Measurements from ENCODE around the gene TBC1D21. TPM values are rescaled to one million over a fixed set of nuclear protein-coding genes. Genes with fewer than 3 reads are reported as not detected.

Gene TBC1D21, protein sequence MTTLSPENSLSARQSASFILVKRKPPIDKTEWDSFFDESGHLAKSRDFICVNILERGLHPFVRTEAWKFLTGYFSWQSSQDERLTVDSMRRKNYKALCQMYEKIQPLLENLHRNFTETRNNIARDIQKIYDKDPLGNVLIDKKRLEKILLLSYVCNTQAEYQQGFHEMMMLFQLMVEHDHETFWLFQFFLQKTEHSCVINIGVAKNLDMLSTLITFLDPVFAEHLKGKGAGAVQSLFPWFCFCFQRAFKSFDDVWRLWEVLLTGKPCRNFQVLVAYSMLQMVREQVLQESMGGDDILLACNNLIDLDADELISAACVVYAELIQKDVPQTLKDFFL
- total RNA-seq, result not detected

DNA sequence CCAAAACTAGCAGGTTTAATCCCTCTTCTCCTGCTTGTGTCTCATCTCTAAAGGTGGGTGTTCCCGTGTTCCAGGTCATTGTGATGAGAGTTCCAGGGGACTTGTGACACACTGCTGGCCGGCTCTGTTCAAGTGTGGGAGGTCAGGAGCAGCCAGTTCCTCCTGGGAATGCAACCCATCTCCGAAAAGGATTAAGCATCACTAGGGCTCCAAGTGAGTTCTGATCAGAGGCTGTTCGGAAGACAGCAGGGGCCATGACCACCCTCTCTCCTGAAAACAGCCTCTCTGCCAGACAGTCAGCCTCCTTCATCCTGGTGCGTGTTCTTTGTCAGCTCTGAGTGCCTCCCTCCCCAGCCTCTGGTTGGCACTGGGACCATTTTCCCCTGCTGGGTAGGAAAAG lies at the start of gene TBC1D21:
Gene TBC1D21 (plus strand): TSS at position 109 of the 400 bp plus-strand sequence. CDS start 146 bp downstream, at position 255.
- no peak for DNase-seq (ENCODE audit: low read depth in 2 of 3, low spot score in 2 of 3)

GRCh38 chr15:73826711-73827251 lies 46.6 kb upstream of the TBC1D21 start:
- DNase-seq (ENCODE audit: low read depth in 2 of 3, low spot score in 2 of 3), result no peak

DNA sequence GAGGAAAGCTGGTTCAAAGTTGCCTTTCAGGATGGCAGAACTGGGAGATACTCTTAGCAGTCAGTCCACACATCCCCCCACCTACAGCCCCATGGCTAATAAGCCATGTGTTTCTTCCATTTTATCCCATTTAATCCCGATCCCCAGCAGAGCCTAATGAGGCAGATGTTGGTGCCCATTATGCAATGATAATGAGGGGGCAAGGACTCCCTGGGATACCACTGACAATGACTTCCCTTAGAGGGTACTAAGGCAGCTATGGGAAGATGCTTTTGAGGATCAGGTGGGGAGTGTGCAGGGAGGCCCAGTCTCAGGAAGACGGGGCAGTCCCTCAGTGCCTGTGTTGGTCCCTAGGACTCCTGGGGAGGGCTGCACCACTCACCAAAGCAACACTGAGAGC lies 43.8 kb upstream of the TBC1D21 start:
- DNase-seq (ENCODE audit: low read depth in 2 of 3, low spot score in 2 of 3), result no peak

GRCh38 chr15:73832657-73833056 lies 40.7 kb upstream of the TBC1D21 start:
- no peak for DNase-seq (ENCODE audit: low read depth in 2 of 3, low spot score in 2 of 3)

GRCh38 chr15:73836845-73837244 lies 36.5 kb upstream of the TBC1D21 start:
- DNase-seq (ENCODE audit: low read depth in 2 of 3, low spot score in 2 of 3), result no peak

DNA sequence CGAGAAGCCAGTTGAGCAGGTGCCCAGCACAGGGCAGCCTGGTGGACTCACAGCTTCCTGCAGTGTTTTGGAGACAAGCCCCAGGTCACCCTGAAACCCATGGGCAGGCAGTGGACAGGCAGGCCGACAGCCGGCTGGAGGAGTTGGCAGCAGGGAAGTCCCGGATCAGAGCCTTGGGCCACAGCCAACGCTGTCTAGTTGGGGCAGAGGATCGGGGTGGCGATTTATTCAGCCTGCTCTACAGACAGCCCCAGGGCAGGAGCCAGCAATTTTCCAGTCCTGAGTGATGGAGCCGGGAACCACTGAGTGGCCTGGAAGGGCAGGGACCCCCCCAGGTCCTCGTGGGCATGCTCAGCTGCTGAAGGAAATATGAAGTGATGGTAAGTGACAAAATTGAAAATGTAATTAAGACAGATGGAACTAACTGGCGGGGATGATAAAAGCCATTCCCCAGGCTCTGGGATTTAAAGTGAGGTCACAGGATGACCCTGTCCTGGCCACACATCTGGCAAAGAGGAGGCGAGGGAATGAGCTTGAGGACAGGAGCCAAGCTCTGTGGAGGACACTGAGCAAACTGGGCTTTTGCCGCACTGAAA lies 34.4 kb upstream of the TBC1D21 start:
- no peak for DNase-seq (ENCODE audit: low read depth in 2 of 3, low spot score in 2 of 3)

GRCh38 chr15:73839699-73840377 lies 33.5 kb upstream of the TBC1D21 start:
- DNase-seq (ENCODE audit: low read depth in 2 of 3, low spot score in 2 of 3), result no peak

DNA sequence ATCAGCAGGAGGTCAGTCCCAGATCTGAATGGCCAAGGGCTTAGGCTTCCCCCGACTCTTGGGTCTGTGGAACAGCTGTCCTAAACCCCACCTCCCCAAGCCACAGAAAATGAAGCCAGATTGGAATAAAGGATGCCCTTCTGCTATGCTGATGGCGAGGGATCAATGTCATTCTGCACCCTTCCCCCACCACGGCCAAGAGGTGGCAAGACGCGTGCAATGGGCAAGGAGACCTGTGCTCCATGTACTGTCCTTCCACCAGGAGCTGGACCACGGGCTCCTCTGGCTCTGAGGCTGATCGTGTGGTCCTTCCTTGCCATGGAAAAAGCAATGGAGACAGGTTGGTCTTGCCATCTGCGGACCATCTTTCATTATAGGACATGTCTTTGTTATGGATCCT lies 32.6 kb upstream of the TBC1D21 start:
- no peak for DNase-seq (ENCODE audit: low read depth in 2 of 3, low spot score in 2 of 3)

DNA sequence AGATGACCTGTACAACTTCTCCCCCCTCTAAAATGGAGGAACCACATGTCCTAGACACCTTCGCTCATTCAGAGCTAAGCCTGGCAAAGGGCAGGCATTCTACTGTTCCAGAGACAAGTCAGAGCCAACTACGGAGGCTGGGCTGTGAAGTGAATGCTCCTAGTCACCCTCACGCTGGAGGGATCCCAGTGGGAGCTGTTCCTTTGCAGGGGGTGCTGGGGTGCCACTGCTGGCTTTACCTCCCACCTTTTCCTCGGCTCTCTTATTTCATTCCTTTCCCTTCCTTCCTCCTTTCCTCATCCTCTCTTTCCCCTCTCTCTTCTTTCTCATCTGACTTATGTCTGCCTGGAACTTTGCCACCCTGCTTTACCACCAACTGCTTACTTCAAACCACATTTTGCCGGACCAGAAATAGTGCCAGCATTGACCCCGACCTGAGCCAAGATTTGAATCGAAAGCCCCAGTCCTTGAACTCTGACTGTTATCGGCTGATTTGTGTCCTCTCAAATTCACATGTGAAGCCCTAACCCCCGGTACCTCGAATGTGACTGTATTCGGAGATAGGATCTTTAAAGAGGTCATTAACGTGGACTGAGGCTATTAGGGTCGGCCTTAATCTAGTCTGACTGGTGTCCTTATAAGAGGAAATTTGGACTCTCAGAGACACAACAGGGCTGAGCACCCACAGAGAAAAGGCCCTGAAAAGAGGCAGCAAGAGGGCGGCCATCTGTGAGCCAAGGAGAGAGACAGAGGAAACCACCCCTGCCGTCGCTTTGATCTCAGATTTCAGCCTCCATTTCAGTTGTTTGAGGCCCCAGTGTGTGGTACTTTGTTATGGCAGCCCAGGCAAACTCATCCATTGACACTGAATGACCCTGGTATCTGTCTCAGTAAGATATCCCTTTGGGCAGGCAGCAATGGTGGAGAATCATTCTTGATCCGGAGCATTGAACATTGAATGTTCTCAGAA lies 31.3 kb upstream of the TBC1D21 start:
- DNase-seq (ENCODE audit: low read depth in 2 of 3, low spot score in 2 of 3), result no peak

- no peak for DNase-seq (ENCODE audit: low read depth in 2 of 3, low spot score in 2 of 3)
Measured at GRCh38 chr15:73843787-73844186, 29.6 kb upstream of the TBC1D21 start.

DNA sequence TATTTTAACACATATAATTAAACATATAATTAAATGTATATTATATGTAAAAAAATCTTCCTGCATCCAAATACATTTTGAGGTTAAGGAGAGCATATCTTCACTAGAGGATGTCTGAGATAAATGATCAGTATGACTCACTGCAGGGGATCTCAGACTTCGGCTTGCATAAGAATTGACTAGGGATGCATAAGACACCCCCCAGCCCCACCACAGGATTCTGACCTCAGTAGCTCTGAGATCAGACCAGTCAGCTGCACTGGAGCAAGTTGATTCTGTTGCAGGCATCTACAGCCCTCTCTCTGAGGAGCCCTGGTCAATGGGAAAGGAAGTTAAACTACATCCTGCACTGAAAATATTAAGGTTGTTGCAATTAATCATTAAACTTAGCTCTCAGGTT lies 29.0 kb upstream of the TBC1D21 start:
- DNase-seq (ENCODE audit: low read depth in 2 of 3, low spot score in 2 of 3), result no peak

GRCh38 chr15:73845507-73845906 lies 27.9 kb upstream of the TBC1D21 start:
- DNase-seq (ENCODE audit: low read depth in 2 of 3, low spot score in 2 of 3), result no peak

- DNase-seq (ENCODE audit: low read depth in 2 of 3, low spot score in 2 of 3), result no peak
Measured at GRCh38 chr15:73845907-73846306, 27.5 kb upstream of the TBC1D21 start.

- DNase-seq (ENCODE audit: low read depth in 2 of 3, low spot score in 2 of 3), result no peak
Measured at GRCh38 chr15:73849641-73850040, 23.7 kb upstream of the TBC1D21 start.

DNA sequence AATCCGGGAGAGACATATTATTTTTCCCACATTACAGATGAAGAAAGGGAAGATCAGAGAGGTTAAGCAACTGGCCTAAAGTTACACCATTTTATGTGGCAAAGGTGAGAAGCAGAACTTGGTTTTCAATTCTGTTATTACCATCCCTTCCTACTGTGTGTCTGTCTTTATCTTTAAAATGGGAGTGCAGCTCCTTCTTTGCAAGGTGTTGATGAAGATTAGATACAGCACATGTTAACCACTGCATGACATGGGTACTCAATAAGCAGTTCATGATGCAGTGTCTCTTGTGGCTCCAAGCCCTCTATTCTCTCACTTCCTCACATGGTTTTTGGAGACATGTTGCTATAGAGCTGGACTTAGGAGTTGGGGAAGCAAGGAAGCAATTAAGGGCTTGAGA lies 23.1 kb upstream of the TBC1D21 start:
- DNase-seq (ENCODE audit: low read depth in 2 of 3, low spot score in 2 of 3), result no peak

- peak in 2 of 3 donors; percentile 51 to 84 for DNase-seq (ENCODE audit: low read depth in 2 of 3, low spot score in 2 of 3)
Measured at GRCh38 chr15:73851689-73852088, 21.7 kb upstream of the TBC1D21 start.

- no peak for DNase-seq (ENCODE audit: low read depth in 2 of 3, low spot score in 2 of 3)
Measured at GRCh38 chr15:73852507-73852906, 20.9 kb upstream of the TBC1D21 start.

DNA sequence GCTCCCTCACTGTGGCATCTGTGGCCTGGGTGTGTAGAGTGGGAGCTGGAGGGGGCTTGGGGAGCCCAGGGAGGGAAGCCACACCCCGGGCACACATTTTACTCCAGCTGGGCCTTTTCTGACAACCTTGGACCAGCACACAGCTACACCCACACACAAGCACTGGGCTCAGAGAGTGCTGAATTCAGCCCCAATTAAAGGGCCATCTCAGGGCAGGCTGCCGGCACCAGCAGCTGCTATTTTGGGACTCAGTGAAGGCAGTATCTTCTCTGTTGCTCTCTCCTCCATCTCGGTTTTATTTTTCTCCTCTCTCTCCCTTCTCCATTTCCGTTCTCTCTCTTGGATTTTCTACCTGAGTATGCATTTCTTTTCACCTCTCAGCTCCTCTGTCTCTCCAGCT lies 19.1 kb upstream of the TBC1D21 start:
- no peak for DNase-seq (ENCODE audit: low read depth in 2 of 3, low spot score in 2 of 3)

DNA sequence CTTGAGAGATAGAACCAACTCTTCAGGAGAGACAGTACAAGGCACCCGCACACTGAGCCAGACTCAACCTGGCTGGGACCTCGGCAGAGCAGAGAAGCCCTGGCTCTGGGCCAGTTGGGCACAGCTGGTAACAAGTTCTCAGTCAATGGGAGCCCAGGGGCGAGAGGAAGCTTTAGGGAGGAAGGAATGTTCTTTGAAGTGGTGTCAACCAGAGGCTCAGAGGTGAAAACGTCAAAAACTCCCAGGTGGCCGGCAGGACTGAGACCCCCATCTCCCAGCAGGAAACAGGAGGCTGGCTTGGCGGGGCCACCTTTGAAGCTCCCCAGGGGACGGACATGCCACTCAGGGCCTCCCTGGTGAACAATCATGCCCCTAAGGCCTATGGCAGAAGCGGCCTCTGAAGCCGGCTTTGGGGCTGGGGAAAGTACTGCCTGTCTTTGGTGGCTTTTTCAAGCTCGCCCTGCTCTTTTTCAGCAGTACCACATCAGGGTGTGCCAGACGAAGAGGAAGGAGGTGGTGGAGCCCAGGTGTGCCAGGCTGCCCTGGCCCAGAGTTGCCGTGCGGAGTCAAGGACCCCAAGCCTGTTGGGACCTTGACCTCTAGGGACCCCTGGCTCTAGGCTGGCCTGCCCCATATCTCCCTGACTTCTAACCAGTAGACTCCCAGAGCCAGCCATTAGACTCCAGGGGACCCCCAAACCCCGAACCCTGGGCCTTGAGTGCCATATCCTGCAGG lies 16.7 kb upstream of the TBC1D21 start:
- no peak for DNase-seq (ENCODE audit: low read depth in 2 of 3, low spot score in 2 of 3)

Data from hematopoietic multipotent progenitor cell (in vitro differentiated cells).